ENCODE measurements around the gene EFCAB8.
"Not testable (repeated sequence)": the region's sequence is repeated elsewhere in the genome, so short reads cannot be mapped to it uniquely, and the experiment has no call there.

Gene EFCAB8

DNA sequence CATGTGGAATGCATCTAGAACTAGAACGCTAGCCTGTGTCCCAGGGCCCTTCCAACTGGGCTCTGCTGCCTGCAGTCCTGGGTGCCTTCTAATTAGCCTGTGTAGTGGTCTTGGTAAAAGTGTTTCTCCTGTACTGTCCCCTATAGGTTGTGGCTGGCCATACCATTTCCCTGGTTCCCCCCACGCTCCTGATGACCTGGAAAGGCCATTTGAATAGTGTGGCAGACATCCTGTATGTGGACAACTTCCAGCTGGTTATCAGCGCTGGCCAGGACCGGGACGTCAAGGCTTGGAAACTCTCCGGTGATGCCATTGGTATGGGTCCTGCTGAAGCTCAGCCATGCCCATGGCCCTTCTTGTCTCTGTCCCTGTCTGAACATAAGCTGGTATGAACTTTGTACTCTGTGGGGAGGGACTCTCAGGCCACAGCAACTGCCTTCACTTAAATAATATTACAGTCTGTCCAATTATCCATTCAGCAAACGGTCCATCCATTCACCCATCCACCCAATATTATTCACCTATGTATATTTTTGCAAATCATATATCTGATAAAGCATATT lies 84.8 kb downstream of the EFCAB8 start:
- H3K4me1 ChIP-seq (ENCODE audit: low read length), result no peaks in the 10 kb centered on the region

DNA sequence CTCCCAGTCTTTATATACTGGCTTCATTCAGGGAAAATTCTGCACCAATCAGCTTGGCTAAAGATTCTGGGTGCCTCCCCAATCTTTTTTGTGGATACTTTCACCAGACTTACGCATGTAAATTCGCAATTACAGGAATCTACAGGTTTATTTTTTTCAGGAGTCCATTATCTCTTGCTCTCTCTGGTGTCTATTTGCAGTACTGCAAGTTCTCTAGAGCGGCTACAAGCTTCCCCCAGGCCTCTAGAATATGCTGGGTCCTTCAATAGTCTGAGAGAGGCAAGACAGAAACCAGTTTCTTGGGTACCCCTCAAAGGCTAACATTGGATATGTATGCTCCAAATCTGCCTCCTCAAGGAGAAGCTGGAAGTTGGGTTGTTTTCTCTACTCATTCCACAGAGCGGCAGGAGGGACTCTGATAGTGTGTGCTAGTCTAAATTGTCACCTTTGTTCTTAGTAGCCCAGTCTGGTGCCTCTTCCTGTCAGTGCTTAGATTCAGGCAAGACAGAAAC lies 87.0 kb downstream of the EFCAB8 start:
- no peaks in the 10 kb centered on the region for H4K20me1 ChIP-seq (ENCODE audit: insufficient read depth, low read length)
- H3K9me2 ChIP-seq (replicated peaks; ENCODE audit: insufficient read depth, low read length), result no peaks in the 10 kb centered on the region
- DNase-seq, result no peak
- no peak overlapping the region for H3K4me3 ChIP-seq (ENCODE audit: low read length)
- no peaks in the 10 kb centered on the region for H3K36me3 ChIP-seq (replicated peaks; ENCODE audit: insufficient read depth, low read length)
- no peaks in the 10 kb centered on the region for H3K4me1 ChIP-seq (ENCODE audit: low read length)
- no peak overlapping the region for H2AFZ ChIP-seq (ENCODE audit: low read length)
- TF ChIP-seq CTCF (IDR thresholded peaks at IDR 0.05; ENCODE audit: low read length) (peak; percentile 34), EZH2 (optimal IDR thresholded peaks at IDR 0.05; ENCODE audit: low read depth, low read length) (no peak), EZH2phosphoT487 (IDR thresholded peaks at IDR 0.05; ENCODE audit: low read length) (no peak)
- H3F3A ChIP-seq (ENCODE audit: insufficient read depth, low read length), result no peaks in the 10 kb centered on the region
- H3K27me3 ChIP-seq (replicated peaks; ENCODE audit: insufficient read depth, low read length), result no peaks in the 10 kb centered on the region
- no peak overlapping the region for H3K4me2 ChIP-seq (ENCODE audit: low read depth, low read length)
- H3K9me3 ChIP-seq (replicated peaks; ENCODE audit: insufficient read depth, low read length), result no peaks in the 10 kb centered on the region
- H3K79me2 ChIP-seq (ENCODE audit: low read length), result no peaks in the 10 kb centered on the region
- H3K27ac ChIP-seq (ENCODE audit: low read length), result no peak overlapping the region
- H3K9ac ChIP-seq (ENCODE audit: low read length), result no peak overlapping the region

More for the DNA sequence above, 84.8 kb downstream of the EFCAB8 start:
- Histone ChIP-seq H3K4me3 (ENCODE audit: low read length) (no peak overlapping the region), H4K20me1 (ENCODE audit: insufficient read depth, low read length) (no peaks in the 10 kb centered on the region), H3K4me2 (ENCODE audit: low read depth, low read length) (no peak overlapping the region), H3K79me2 (ENCODE audit: low read length) (no peaks in the 10 kb centered on the region), H3K9me3 (replicated peaks; ENCODE audit: insufficient read depth, low read length) (no peaks in the 10 kb centered on the region), H3K27me3 (replicated peaks; ENCODE audit: insufficient read depth, low read length) (no peaks in the 10 kb centered on the region), H3K27ac (ENCODE audit: low read length) (no peak overlapping the region), H3K36me3 (replicated peaks; ENCODE audit: insufficient read depth, low read length) (no peaks in the 10 kb centered on the region), H3K9me2 (replicated peaks; ENCODE audit: insufficient read depth, low read length) (no peaks in the 10 kb centered on the region), H3K9ac (ENCODE audit: low read length) (no peak overlapping the region), H3F3A (ENCODE audit: insufficient read depth, low read length) (no peaks in the 10 kb centered on the region), H2AFZ (ENCODE audit: low read length) (no peak overlapping the region)
- TF ChIP-seq EZH2phosphoT487 (IDR thresholded peaks at IDR 0.05; ENCODE audit: low read length) (no peak), EZH2 (optimal IDR thresholded peaks at IDR 0.05; ENCODE audit: low read depth, low read length) (no peak), CTCF (IDR thresholded peaks at IDR 0.05; ENCODE audit: low read length) (no peak)
- no peak for DNase-seq

DNA sequence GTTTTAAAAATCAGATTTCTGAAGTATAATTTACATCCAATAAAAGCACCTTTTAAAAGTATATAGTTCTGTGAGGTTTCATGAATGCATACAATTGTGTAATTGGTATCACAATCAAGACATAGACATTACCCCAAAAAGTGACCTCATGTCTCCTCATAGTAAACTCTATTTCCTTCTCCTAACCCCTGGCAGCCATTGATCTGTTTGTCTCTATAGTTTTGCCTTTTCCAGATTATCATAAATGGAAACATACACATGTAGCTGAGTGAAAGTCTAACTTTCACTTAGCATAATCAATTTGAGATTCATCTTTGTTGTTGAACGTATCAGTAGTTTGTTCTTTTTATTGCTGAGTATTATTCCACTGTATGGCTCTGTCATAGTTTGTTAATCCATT lies 87.9 kb downstream of the EFCAB8 start:
- Histone ChIP-seq H3K4me1 (ENCODE audit: low read length) (no peaks in the 10 kb centered on the region), H3K4me3 (ENCODE audit: low read length) (no peak overlapping the region), H3K9me2 (replicated peaks; ENCODE audit: insufficient read depth, low read length) (no peaks in the 10 kb centered on the region), H3K27me3 (replicated peaks; ENCODE audit: insufficient read depth, low read length) (no peaks in the 10 kb centered on the region), H3K4me2 (ENCODE audit: low read depth, low read length) (no peak overlapping the region), H3K9me3 (replicated peaks; ENCODE audit: insufficient read depth, low read length) (no peaks in the 10 kb centered on the region), H3K27ac (ENCODE audit: low read length) (no peak overlapping the region), H3K36me3 (replicated peaks; ENCODE audit: insufficient read depth, low read length) (no peaks in the 10 kb centered on the region), H4K20me1 (ENCODE audit: insufficient read depth, low read length) (no peaks in the 10 kb centered on the region), H3K9ac (ENCODE audit: low read length) (no peak overlapping the region), H3F3A (ENCODE audit: insufficient read depth, low read length) (no peaks in the 10 kb centered on the region), H2AFZ (ENCODE audit: low read length) (no peak overlapping the region), H3K79me2 (ENCODE audit: low read length) (no peaks in the 10 kb centered on the region)
- no peak for DNase-seq
- TF ChIP-seq EZH2phosphoT487 (IDR thresholded peaks at IDR 0.05; ENCODE audit: low read length) (no peak), CTCF (IDR thresholded peaks at IDR 0.05; ENCODE audit: low read length) (no peak), EZH2 (optimal IDR thresholded peaks at IDR 0.05; ENCODE audit: low read depth, low read length) (no peak)

- not testable (repeated sequence) for H3K9ac ChIP-seq (ENCODE audit: low read length); H4K20me1 ChIP-seq (ENCODE audit: insufficient read depth, low read length); H3K27me3 ChIP-seq (replicated peaks; ENCODE audit: insufficient read depth, low read length); H3F3A ChIP-seq (ENCODE audit: insufficient read depth, low read length); H3K9me2 ChIP-seq (replicated peaks; ENCODE audit: insufficient read depth, low read length); H3K79me2 ChIP-seq (ENCODE audit: low read length); H3K36me3 ChIP-seq (replicated peaks; ENCODE audit: insufficient read depth, low read length); H3K4me1 ChIP-seq (ENCODE audit: low read length); H3K27ac ChIP-seq (ENCODE audit: low read length); H3K9me3 ChIP-seq (replicated peaks; ENCODE audit: insufficient read depth, low read length); DNase-seq; H3K4me3 ChIP-seq (ENCODE audit: low read length); H3K4me2 ChIP-seq (ENCODE audit: low read depth, low read length); H2AFZ ChIP-seq (ENCODE audit: low read length)
Measured at GRCh38 chr20:32950539-32950938, 91.8 kb downstream of the EFCAB8 start.
